Ovary (tissue), 9 donors: ENCODE data around the gene TRIO. TPM values are rescaled to one million over a fixed set of nuclear protein-coding genes. Genes with fewer than 3 reads are reported as not detected.
"Not testable (repeated sequence)": the region's sequence is repeated elsewhere in the genome, so short reads cannot be mapped to it uniquely, and the experiment has no call there.

Source experiments
- DNase-seq, 5 donors: peaks; one replicate each; pipeline ENCODE4 v3.0.0-alpha.2; 2019 to 2020
- H3K27ac ChIP-seq, 2 donors: fragments of 200-600 bp; one replicate each; pipeline versions ENCODE4 v1.5.1 to v1.8.0; 2019 to 2022
- H3K27me3 ChIP-seq: fragments of 200-600 bp; one replicate; pipeline ENCODE4 v1.8.0; 2022
- H3K36me3 ChIP-seq: fragments of 200-600 bp; sonication (generic); one replicate; pipeline ENCODE4 v1.5.1; 2019
- H3K4me1 ChIP-seq: one replicate; pipeline ENCODE4 v1.8.1; 2013; ENCODE audit warnings: mild to moderate bottlenecking, moderate library complexity; ENCODE audit not compliant: insufficient read depth
- H3K4me3 ChIP-seq: fragments of 200-600 bp; sonication (generic); one replicate; pipeline ENCODE4 v1.5.1; 2017
- H3K9me3 ChIP-seq, 2 donors: fragments of 200-600 bp in 1 of 2; sonication (generic) in 1 of 2; one replicate each; pipeline versions ENCODE4 v1.5.1 to v1.8.1; 2013 to 2019; ENCODE audit warnings: mild to moderate bottlenecking in 1 of 2, moderate library complexity in 1 of 2
- CTCF ChIP-seq, 3 donors: fragments of 450-650 bp in 2 of 3; fragments of 200-600 bp in 1 of 3; IDR thresholded peaks; one replicate each; pipeline versions ENCODE4 v1.5.1 to v1.8.0; 2016 to 2022; ENCODE audit warnings: antibody characterized with exemption in 3 of 3, mild to moderate bottlenecking in 1 of 3
- EP300 ChIP-seq: sonication (generic); formaldehyde crosslinking; IDR thresholded peaks from one replicate; pipeline ENCODE4 v1.6.1; 2017; ENCODE audit warnings: antibody characterized with exemption
- POLR2A ChIP-seq: fragments of 450-650 bp; IDR thresholded peaks from one replicate; pipeline ENCODE4 v1.6.1; 2017; ENCODE audit warnings: antibody characterized with exemption, mild to moderate bottlenecking, moderate library complexity
- WGBS, 3 donors: extraction: QIAGEN DNeasy Blood & Tissue Kit in 1 of 3; methylation state at CpG; one replicate each; pipeline versions ENCODE4 v1.1.5 to v1.1.7; 2013 to 2017; 5-methylcytosine and 5-hydroxymethylcytosine counted together
- intact Hi-C, 4 donors: fragments of 100-400 bp; cut with DNase I; formaldehyde crosslinking; loops; one replicate each; pipeline versions ENCODE4 v1.11.0 to v1.15.1; 2022 to 2023
- polyA plus RNA-seq, 2 donors: library from polyadenylated mRNA; stranded (reverse); fragments of 200-250 nt in 1 of 2; fragments of 350-450 nt in 1 of 2; fragmentation: Illumina TruSeq in 1 of 2; extraction: RNeasy Lipid Tissue Mini Kit (QIAGEN cat#74804) in 1 of 2; gene quantifications; one replicate each; pipeline ENCODE4 v1.2.3, GENCODE V29; 2013 to 2014
- total RNA-seq, 7 donors: library from RNA; depleted of rRNA in 2 of 7; stranded (reverse); fragments of >200 nt in 2 of 7; fragmentation: NEBNext Ultra II Directional in 3 of 7; extraction: Animal tissue kit (Norgen Biotek cat#: 25700) in 3 of 7; gene quantifications; one replicate each; pipeline versions ENCODE4 v1.1.0 to v1.2.4, GENCODE V29; 2016 to 2023
- donor health status: DM: no; HTN: no; CAD: no; lungs with moderate emphysema.
- donor health status: DM: no; HTN: no; CAD: no.
- donor health status: Bipolar disorder and iron deficiency.
- donor health status: DM: yes; HTN: yes; CAD: no.
- donor health status: DM: no; HTN: no; CAD: no.
- donor health status: DM: yes; HTN: yes; CAD: no.

Gene TRIO
- total and polyA plus RNA-seq, 9 donors: 58.4 to 268 (median 125) TPM

- Histone ChIP-seq H3K4me3 (no peak overlapping the region), H3K27ac (no peak overlapping the region), H3K27me3 (no peaks in the 10 kb centered on the region), H3K36me3 (no peaks in the 10 kb centered on the region), H3K4me1 (no peaks in the 10 kb centered on the region), H3K9me3 (peaks cover 0 to 6% of the 10 kb centered on the region in 2 donors)
- 89 to 94% (median 90%) methylated on average over 3 of the region's 3 CpGs for WGBS, 3 donors
- intact Hi-C loops: no loop called here
- TF ChIP-seq POLR2A (no peak), CTCF (IDR thresholded peaks at IDR 0.05) (no peak), EP300 (no peak)
- DNase-seq: no peak
Observed at GRCh38 chr5:14551211-14551610, 408.1 kb downstream of the TRIO start.

DNA sequence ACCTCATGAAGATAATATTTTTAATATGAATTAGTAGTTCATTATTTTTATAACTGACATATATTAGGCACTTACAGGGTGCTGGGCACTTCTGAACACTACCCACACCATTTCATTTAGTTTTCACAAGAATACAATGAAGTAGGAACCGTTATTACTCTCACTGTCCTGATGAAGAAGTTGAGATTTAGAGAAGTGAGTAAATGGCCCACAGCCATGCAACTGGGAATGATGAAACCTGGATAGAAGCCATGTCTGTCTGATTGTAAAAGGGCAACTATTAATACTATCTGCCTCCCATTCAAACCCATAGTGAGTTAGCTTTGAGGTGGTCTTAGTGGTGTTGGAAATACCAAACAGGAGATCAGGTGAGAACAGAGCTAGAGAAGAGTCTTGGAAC is 408.9 kb downstream of the TRIO start:
- 49 to 65% (median 59%) methylated on average over 1 of the region's 1 CpG for WGBS, 3 donors
- Histone ChIP-seq H3K9me3 (no peaks in the 10 kb centered on the region), H3K4me1 (no peaks in the 10 kb centered on the region), H3K27ac (no peak overlapping the region), H3K4me3 (no peak overlapping the region), H3K36me3 (no peaks in the 10 kb centered on the region), H3K27me3 (no peaks in the 10 kb centered on the region)
- TF ChIP-seq CTCF (IDR thresholded peaks at IDR 0.05): no peak
- intact Hi-C loops: no loop called here
- no peak for DNase-seq

GRCh38 chr5:14554288-14554687 is 411.1 kb downstream of the TRIO start:
- H3K27ac ChIP-seq, H3K27me3 ChIP-seq, H3K9me3 ChIP-seq, H3K36me3 ChIP-seq, intact Hi-C loops, DNase-seq, H3K4me1 ChIP-seq, H3K4me3 ChIP-seq: not testable (repeated sequence)
- 67 to 80% (median 72%) methylated on average over 3 of the region's 3 CpGs for WGBS, 3 donors

GRCh38 chr5:14556015-14556414 is 412.9 kb downstream of the TRIO start:
- Histone ChIP-seq H3K36me3 (no peaks in the 10 kb centered on the region), H3K9me3 (no peaks in the 10 kb centered on the region), H3K27ac (no peak overlapping the region), H3K4me3 (no peak overlapping the region), H3K27me3 (no peaks in the 10 kb centered on the region), H3K4me1 (no peaks in the 10 kb centered on the region)
- no peak for DNase-seq
- 67 to 85% (median 73%) methylated on average over 2 of the region's 2 CpGs for WGBS, 3 donors
- TF ChIP-seq EP300: no peak
- no peak for TF ChIP-seq CTCF (IDR thresholded peaks at IDR 0.05)
- no peak for TF ChIP-seq POLR2A
- intact Hi-C loops: no loop called here

DNA sequence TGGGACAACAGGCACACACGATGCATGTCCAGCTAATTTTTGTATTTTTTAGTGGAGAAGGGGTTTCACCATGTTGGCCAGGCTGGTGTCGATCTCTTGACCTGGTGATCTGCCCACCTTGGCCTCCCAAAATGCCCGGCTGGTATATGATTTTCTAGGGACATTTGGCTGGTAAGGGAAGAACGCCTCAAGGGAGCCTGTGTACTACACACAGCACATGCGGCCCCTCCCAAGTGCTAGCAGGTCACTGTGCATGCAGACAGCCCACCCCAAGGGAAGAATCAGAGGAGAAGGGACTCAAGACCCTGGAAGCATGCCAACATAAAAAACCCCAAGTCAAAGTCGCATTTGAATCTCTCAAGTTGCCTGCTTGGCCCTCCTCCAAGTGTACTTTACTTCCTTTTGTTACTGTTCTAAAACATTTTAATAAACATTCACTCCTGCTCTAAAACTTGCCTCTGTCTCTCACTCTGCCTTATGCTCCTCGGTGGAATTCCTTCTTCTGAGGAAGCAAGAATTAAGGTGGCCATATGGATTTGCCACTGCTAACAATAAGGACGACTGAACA is 414.1 kb downstream of the TRIO start:
- 63 to 71% (median 64%) methylated on average over 8 of the region's 8 CpGs for WGBS, 3 donors
- no peak for DNase-seq
- TF ChIP-seq EP300: no peak
- TF ChIP-seq CTCF (IDR thresholded peaks at IDR 0.05): no peak
- no peak for TF ChIP-seq POLR2A

More for the DNA sequence above, 414.1 kb downstream of the TRIO start:
- no peaks in the 10 kb centered on the region for H3K9me3 ChIP-seq
- no peaks in the 10 kb centered on the region for H3K4me1 ChIP-seq
- H3K36me3 ChIP-seq: no peaks in the 10 kb centered on the region
- no peak overlapping the region for H3K27ac ChIP-seq
- no peak overlapping the region for H3K4me3 ChIP-seq
- intact Hi-C loops: no loop called here
- no peaks in the 10 kb centered on the region for H3K27me3 ChIP-seq
